ENCODE measurements around the gene REEP2. TPM values are rescaled to one million over a fixed set of nuclear protein-coding genes. Genes with fewer than 3 reads are reported as not detected.

The REEP2 gene
- total and polyA plus RNA-seq, 10 donors, result 0.20 to 0.98 (median 0.47) TPM; not detected in 2

- Histone ChIP-seq H3K4me3 (no peak overlapping the region), H3K27me3 (replicated peaks in 1 of 7) (peaks cover 0 to 13% (median 0%) of the 10 kb centered on the region in 7 donors), H3K27ac (no peak overlapping the region), H3K36me3 (no peaks in the 10 kb centered on the region), H3K9me3 (no peaks in the 10 kb centered on the region), H3K4me1 (peaks cover 12 to 70% (median 42%) of the 10 kb centered on the region in 6 donors)
- DNase-seq, result no peak
- intact Hi-C loops (cut with DNase I; ENCODE audit: low total_unique reads), result no loop called here
- TF ChIP-seq POLR2AphosphoS5 (IDR thresholded peaks at IDR 0.05) (no peak), POLR2A (IDR thresholded peaks at IDR 0.05) (no peak)
- TF ChIP-seq, protein P1, sequence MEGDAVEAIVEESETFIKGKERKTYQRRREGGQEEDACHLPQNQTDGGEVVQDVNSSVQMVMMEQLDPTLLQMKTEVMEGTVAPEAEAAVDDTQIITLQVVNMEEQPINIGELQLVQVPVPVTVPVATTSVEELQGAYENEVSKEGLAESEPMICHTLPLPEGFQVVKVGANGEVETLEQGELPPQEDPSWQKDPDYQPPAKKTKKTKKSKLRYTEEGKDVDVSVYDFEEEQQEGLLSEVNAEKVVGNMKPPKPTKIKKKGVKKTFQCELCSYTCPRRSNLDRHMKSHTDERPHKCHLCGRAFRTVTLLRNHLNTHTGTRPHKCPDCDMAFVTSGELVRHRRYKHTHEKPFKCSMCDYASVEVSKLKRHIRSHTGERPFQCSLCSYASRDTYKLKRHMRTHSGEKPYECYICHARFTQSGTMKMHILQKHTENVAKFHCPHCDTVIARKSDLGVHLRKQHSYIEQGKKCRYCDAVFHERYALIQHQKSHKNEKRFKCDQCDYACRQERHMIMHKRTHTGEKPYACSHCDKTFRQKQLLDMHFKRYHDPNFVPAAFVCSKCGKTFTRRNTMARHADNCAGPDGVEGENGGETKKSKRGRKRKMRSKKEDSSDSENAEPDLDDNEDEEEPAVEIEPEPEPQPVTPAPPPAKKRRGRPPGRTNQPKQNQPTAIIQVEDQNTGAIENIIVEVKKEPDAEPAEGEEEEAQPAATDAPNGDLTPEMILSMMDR (IDR thresholded peaks at IDR 0.05 in 8 of 11, conservative IDR thresholded peaks at IDR 0.05 in 3 of 11), result no peak
- 78 to 86% (median 83%) methylated on average over 11 of the region's 11 CpGs for WGBS, 5 donors
Observed at GRCh38 chr5:138461343-138462125, 22.7 kb downstream of the REEP2 start.

GRCh38 chr5:138463419-138464007, 24.7 kb downstream of the REEP2 start:
- 21 to 31% (median 26%) methylated on average over 14 to 21 of the region's 21 CpGs for WGBS, 5 donors
- H3K36me3 ChIP-seq, result peaks cover 0 to 13% (median 0%) of the 10 kb centered on the region in 6 donors
- peaks cover 0 to 19% (median 0%) of the 10 kb centered on the region in 7 donors for H3K27me3 ChIP-seq (replicated peaks in 1 of 7)
- H3K4me1 ChIP-seq, result peaks cover 12 to 77% (median 48%) of the 10 kb centered on the region in 6 donors
- no peak for TF ChIP-seq POLR2A (IDR thresholded peaks at IDR 0.05)
- TF ChIP-seq, protein P1 (IDR thresholded peaks at IDR 0.05 in 8 of 11, conservative IDR thresholded peaks at IDR 0.05 in 3 of 11), result no peak
- no peak for TF ChIP-seq POLR2AphosphoS5 (IDR thresholded peaks at IDR 0.05)
- H3K27ac ChIP-seq, result peak overlapping the region; percentile 93 to 99 (median 96)
- intact Hi-C loops (cut with DNase I; ENCODE audit: low total_unique reads), result no loop called here
- peak overlapping the region; percentile 64 to 93 (median 82) for H3K4me3 ChIP-seq
- H3K9me3 ChIP-seq, result no peaks in the 10 kb centered on the region
- DNase-seq, result no peak

DNA sequence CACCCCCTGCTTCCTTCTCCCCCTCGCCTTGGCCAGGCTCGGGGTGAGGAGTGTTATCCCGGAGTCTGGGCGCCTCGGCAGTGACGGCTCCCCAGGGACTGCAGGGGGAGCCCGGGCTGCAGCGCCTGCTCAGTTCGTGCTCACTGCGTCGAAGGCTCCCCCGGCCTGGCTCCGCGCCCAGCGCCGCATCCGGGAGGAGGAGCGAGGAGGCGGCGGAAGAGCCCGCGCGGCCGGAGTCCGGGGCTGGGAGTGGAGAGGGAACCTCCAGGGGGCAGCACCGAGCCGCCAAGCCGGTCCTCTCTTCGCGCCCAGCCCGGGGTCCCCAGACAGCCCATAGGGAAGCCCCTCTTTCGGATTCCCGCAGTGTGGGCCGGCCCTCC, 25.1 kb downstream of the REEP2 start:
- TF ChIP-seq POLR2A (IDR thresholded peaks at IDR 0.05) (peak; percentile 13 to 41 (median 33)), POLR2AphosphoS5 (IDR thresholded peaks at IDR 0.05) (peak; percentile 92 to 97 (median 95))
- TF ChIP-seq, protein P1 (IDR thresholded peaks at IDR 0.05 in 8 of 11, conservative IDR thresholded peaks at IDR 0.05 in 3 of 11), result peak; percentile 91 to 99 (median 97)
- Histone ChIP-seq H3K27me3 (replicated peaks in 1 of 7) (peaks cover 0 to 19% (median 0%) of the 10 kb centered on the region in 7 donors), H3K9me3 (no peaks in the 10 kb centered on the region), H3K36me3 (peaks cover 0 to 13% (median 0%) of the 10 kb centered on the region in 6 donors), H3K27ac (peak overlapping the region; percentile 93 to 99 (median 96)), H3K4me3 (peak overlapping the region; percentile 64 to 93 (median 82)), H3K4me1 (peaks cover 11 to 73% (median 44%) of the 10 kb centered on the region in 6 donors)
- peak; percentile 99 for DNase-seq
- WGBS, 5 donors, result 0 to 1% (median 0%) methylated on average over 13 to 34 of the region's 34 CpGs
- intact Hi-C loops (cut with DNase I; ENCODE audit: low total_unique reads), result no loop called here

Measured in spleen (tissue), 11 donors.